ENCODE results near the gene HOXC11.

The HOXC11 gene

GRCh38 chr12:53948650-53949593 lies 24.0 kb upstream of the HOXC11 start:
- H3K9me3 ChIP-seq = no peaks in the 10 kb centered on the region
- no peak for TF ChIP-seq CTCF (IDR thresholded peaks at IDR 0.05)
- H3K4me3 ChIP-seq (ENCODE audit: low read depth in 1 of 2, low read length in 1 of 2) = no peak overlapping the region
- no peaks in the 10 kb centered on the region for H3K36me3 ChIP-seq
- no peaks in the 10 kb centered on the region for H3K4me1 ChIP-seq (ENCODE audit: control insufficient read depth in 1 of 2, insufficient read depth in 1 of 2, low read depth in 1 of 2, low read length in 1 of 2)
- no peak overlapping the region for H3K27ac ChIP-seq
- H3K27me3 ChIP-seq = peaks cover 100% of the 10 kb centered on the region

- no peaks in the 10 kb centered on the region for H3K9me3 ChIP-seq
- H3K4me1 ChIP-seq (ENCODE audit: control insufficient read depth in 1 of 2, insufficient read depth in 1 of 2, low read depth in 1 of 2, low read length in 1 of 2) = no peaks in the 10 kb centered on the region
- H3K27ac ChIP-seq = no peak overlapping the region
- no peaks in the 10 kb centered on the region for H3K36me3 ChIP-seq
- TF ChIP-seq CTCF (IDR thresholded peaks at IDR 0.05) = no peak
- no peak overlapping the region for H3K4me3 ChIP-seq (ENCODE audit: low read depth in 1 of 2, low read length in 1 of 2)
- peaks cover 100% of the 10 kb centered on the region for H3K27me3 ChIP-seq
These were observed 23.1 kb upstream of the HOXC11 start for GRCh38 chr12:53949631-53950436.

- Histone ChIP-seq H3K27me3 (peaks cover 100% of the 10 kb centered on the region), H3K9me3 (no peaks in the 10 kb centered on the region)
These were observed 22.5 kb upstream of the HOXC11 start for GRCh38 chr12:53950437-53950773.

GRCh38 chr12:53950789-53951576 lies 21.9 kb upstream of the HOXC11 start:
- no peak overlapping the region for H3K27ac ChIP-seq
- no peaks in the 10 kb centered on the region for H3K9me3 ChIP-seq
- no peaks in the 10 kb centered on the region for H3K36me3 ChIP-seq
- no peaks in the 10 kb centered on the region for H3K4me1 ChIP-seq (ENCODE audit: control insufficient read depth in 1 of 2, insufficient read depth in 1 of 2, low read depth in 1 of 2, low read length in 1 of 2)
- H3K27me3 ChIP-seq = peaks cover 100% of the 10 kb centered on the region
- TF ChIP-seq CTCF (IDR thresholded peaks at IDR 0.05) = no peak
- no peak overlapping the region for H3K4me3 ChIP-seq (ENCODE audit: low read depth in 1 of 2, low read length in 1 of 2)

More at GRCh38 chr12:53950437-53950773, 22.5 kb upstream of the HOXC11 start:
- H3K4me1 ChIP-seq (ENCODE audit: control insufficient read depth in 1 of 2, insufficient read depth in 1 of 2, low read depth in 1 of 2, low read length in 1 of 2) = no peaks in the 10 kb centered on the region
- H3K27ac ChIP-seq = no peak overlapping the region
- no peaks in the 10 kb centered on the region for H3K36me3 ChIP-seq
- TF ChIP-seq CTCF (IDR thresholded peaks at IDR 0.05) = no peak
- no peak overlapping the region for H3K4me3 ChIP-seq (ENCODE audit: low read depth in 1 of 2, low read length in 1 of 2)

GRCh38 chr12:53951577-53952334 lies 21.2 kb upstream of the HOXC11 start:
- Histone ChIP-seq H3K4me1 (ENCODE audit: control insufficient read depth in 1 of 2, insufficient read depth in 1 of 2, low read depth in 1 of 2, low read length in 1 of 2) (no peaks in the 10 kb centered on the region), H3K9me3 (no peaks in the 10 kb centered on the region), H3K4me3 (ENCODE audit: low read depth in 1 of 2, low read length in 1 of 2) (no peak overlapping the region), H3K36me3 (no peaks in the 10 kb centered on the region), H3K27ac (no peak overlapping the region), H3K27me3 (peaks cover 100% of the 10 kb centered on the region)
- no peak for TF ChIP-seq CTCF (IDR thresholded peaks at IDR 0.05)
